Endothelial cell of coronary artery (primary cell): ENCODE data around the gene MRPS35. TPM values are rescaled to one million over a fixed set of nuclear protein-coding genes. Genes with fewer than 3 reads are reported as not detected.

Experiments used
- total RNA-seq: library from RNA; depleted of rRNA; stranded (reverse); fragments of >200 nt; gene quantifications from 2 replicates; pipeline ENCODE4 v1.2.3, GENCODE V29; 2014

The MRPS35 gene
- 37.1 and 38.5 TPM in 2 replicates for total RNA-seq

DNA sequence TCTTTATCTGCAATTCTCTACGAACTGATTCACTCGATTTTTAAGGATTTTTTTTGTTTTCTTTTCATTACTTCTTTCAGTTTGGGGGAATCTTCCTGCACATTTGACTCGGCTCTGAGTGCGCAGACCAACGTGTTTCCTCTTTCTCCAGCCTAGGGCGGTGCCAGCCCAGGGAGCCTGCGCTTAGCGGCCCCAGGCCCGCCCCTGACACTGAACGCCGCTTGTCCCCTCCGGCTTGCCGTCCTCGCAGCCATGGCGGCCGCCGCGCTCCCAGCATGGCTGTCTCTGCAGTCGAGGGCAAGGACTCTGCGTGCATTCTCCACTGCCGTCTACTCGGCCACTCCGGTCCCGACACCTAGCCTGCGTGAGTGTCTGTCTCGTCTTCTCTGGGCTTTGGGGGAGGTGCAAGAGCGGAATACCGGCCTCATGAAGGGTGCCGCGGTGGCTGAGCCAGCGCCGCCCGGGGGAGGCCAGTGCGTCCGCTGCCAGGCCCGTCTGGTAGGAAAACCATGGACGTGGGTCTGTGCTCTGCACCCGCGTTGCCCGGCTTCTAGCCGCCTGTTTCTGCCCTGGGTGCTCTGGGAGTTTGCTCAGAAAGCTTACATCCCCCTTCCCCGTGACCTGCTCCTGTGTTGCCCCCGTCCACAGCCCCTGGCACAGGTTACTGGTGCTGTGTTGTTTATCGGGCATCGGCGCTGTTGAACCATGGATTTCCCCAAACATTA lies at the start of gene MRPS35:
Gene MRPS35 (plus strand): TSS at position 241 of the 725 bp plus-strand sequence. CDS start 12 bp downstream, at position 253.

DNA sequence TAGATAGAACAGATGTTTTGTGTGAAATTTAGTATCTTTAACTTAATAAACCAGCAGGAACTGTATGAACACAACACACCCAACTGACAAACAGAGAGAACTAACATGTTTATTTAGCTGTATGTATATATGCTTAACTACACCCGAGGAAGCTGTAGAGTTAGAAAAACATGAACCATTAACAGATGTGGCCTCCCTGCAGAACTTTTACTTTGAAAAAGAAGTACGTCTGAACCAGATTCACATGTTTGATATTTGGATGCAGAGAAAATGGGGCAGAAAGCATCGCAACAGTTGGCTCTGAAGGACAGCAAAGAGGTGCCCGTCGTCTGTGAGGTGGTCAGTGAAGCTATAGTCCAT lies 14.4 kb upstream of the MRPS35 start, which contains the start of gene REP15:
Gene REP15 (plus strand): TSS at position 155 of the 360 bp plus-strand sequence. CDS start 116 bp downstream, at position 271.

DNA sequence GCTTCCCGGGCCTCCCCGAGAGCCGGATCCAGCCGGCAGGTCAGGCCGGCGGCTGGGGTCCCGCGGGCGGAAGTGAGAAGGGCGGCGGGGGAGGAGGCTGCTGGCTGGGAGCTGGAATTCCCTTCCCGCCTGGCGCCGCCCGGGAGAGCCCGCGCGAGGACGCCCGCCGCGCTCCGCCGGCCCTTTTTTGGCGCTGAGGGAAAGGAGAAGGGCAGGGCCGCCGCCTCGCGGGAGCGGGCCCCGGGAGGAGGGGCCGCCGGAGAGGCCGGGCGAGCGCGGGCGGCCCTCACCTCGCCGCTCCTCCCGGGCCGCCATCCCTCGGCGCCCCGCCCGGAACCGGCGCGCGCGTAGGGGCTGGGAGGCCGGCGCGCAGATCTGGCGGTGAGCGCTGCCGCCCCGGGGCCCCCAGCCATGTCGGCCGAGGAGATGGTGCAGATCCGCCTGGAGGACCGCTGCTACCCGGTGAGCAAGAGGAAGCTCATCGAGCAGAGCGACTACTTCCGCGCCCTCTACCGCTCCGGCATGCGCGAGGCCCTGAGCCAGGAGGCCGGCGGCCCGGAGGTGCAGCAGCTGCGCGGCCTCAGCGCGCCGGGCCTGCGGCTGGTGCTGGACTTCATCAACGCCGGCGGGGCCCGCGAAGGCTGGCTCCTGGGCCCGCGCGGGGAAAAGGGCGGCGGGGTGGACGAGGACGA lies 69.4 kb downstream of the MRPS35 start, which contains the start of the genes KLHL42 and MANSC4:
Gene KLHL42 (plus strand): TSS at position 314 of the 692 bp plus-strand sequence. CDS start 98 bp downstream, at position 412.
Gene MANSC4 (minus strand): TSS at position 317 of the 692 bp plus-strand sequence. CDS start 8,960 bp downstream, outside the sequence.

Other genes with a start within 250 kb of the MRPS35 start
- gene PPFIBP1, start 186.6 kb upstream of the MRPS35 start, total RNA-seq = 90.6 and 114 TPM in 2 replicates
- 1.5 and 1.7 TPM in 2 replicates for gene REP15, start 14.4 kb upstream of the MRPS35 start, total RNA-seq
- 23.2 and 40.4 TPM in 2 replicates for gene KLHL42, start 69.4 kb downstream of the MRPS35 start, total RNA-seq
- gene MANSC4, start 69.4 kb downstream of the MRPS35 start, total RNA-seq = not detected in 2 replicates